H1 (cell line): ENCODE data around the gene ACOT7. TPM values are rescaled to one million over a fixed set of nuclear protein-coding genes. Genes with fewer than 3 reads are reported as not detected.

Experiments
- CTCF ChIA-PET: fragments of 300-600 bp; sonication (Branson Sonifier 250); formaldehyde crosslinking; loops from one replicate; lab custom pipeline; 2021; ENCODE audit not compliant: partially characterized antibody; lab: Charles Lee
- POLR2A ChIA-PET: fragments of 300-600 bp; sonication (Branson Sonifier 250); formaldehyde crosslinking; loops from one replicate; lab custom pipeline; 2021; ENCODE audit warnings: inconsistent platforms; ENCODE audit not compliant: partially characterized antibody; lab: Charles Lee
- DNase-seq, 2 experiments: peaks; one replicate each; pipeline versions ENCODE4 v3.0.0 to v3.0.0-alpha.2; 2010 to 2022; ENCODE audit warnings: low spot score in 2 of 2, low read depth in 1 of 2, mixed read lengths in 1 of 2
- FAIRE-seq: peaks from 2 replicates; lab custom pipeline; 2011; peaks lifted over from hg19 to GRCh38; lab: Jason Lieb, UNC
- H2AFZ ChIP-seq: 2 replicates; pipeline ENCODE4 v1.8.1; 2012; ENCODE audit warnings: low read length, inconsistent platforms
- H2AK5ac ChIP-seq: 2 replicates; pipeline ENCODE4 v1.6.1; 2013; ENCODE audit warnings: low read depth, low read length
- H2BK120ac ChIP-seq: replicated peaks from 2 replicates; pipeline ENCODE3; 2013; ENCODE audit warnings: low read depth, low read length, inconsistent platforms
- H2BK12ac ChIP-seq: 2 replicates; pipeline ENCODE4 v1.6.1; 2013; ENCODE audit warnings: low read depth, low read length
- H2BK15ac ChIP-seq: 2 replicates; pipeline ENCODE4 v1.6.1; 2013; ENCODE audit warnings: low read length
- H2BK20ac ChIP-seq: 2 replicates; pipeline ENCODE4 v1.6.1; 2013; ENCODE audit warnings: low read length
- H2BK5ac ChIP-seq: 2 replicates; pipeline ENCODE4 v1.6.1; 2013; ENCODE audit warnings: low read depth, low read length
- H3K14ac ChIP-seq: 2 replicates; pipeline ENCODE4 v1.6.1; 2013; ENCODE audit warnings: inconsistent platforms; ENCODE audit not compliant: insufficient read length
- H3K18ac ChIP-seq: 2 replicates; pipeline ENCODE4 v1.6.1; 2013; ENCODE audit warnings: low read length; ENCODE audit errors: extremely low read depth
- H3K23ac ChIP-seq: 2 replicates; pipeline ENCODE4 v1.6.1; 2013; ENCODE audit warnings: inconsistent platforms; ENCODE audit not compliant: insufficient read length
- H3K23me2 ChIP-seq: 2 replicates; pipeline ENCODE4 v1.6.1; 2013; ENCODE audit warnings: low read depth, low read length
- H3K27ac ChIP-seq: 2 replicates; pipeline ENCODE4 v1.6.1; 2011; ENCODE audit warnings: low read depth, low read length, inconsistent platforms
- H3K27me3 ChIP-seq, 4 experiments: replicated peaks in 1 of 4; 1 replicate in 1 of 4; 2 replicates in 3 of 4; pipeline versions ENCODE4 v1.6.1 to v1.8.1; 2011 to 2013; ENCODE audit warnings: low read length in 3 of 4, mild to moderate bottlenecking in 3 of 4, inconsistent platforms in 2 of 4, mixed read lengths in 2 of 4, moderate library complexity in 1 of 4; ENCODE audit not compliant: control insufficient read depth in 3 of 4, insufficient read depth in 3 of 4; ENCODE audit errors: extremely low read depth in 1 of 4
- H3K36me3 ChIP-seq, 4 experiments: 2 replicates each; pipeline versions ENCODE4 v1.6.1 to v1.8.1; 2011 to 2013; ENCODE audit warnings: mild to moderate bottlenecking in 4 of 4, low read length in 3 of 4, moderate library complexity in 2 of 4, control low read depth in 1 of 4, inconsistent platforms in 1 of 4; ENCODE audit not compliant: insufficient read depth in 4 of 4, control insufficient read depth in 2 of 4
- H3K4ac ChIP-seq: replicated peaks from 2 replicates; pipeline ENCODE3; 2013; ENCODE audit warnings: low read length, low read depth, mixed read lengths, inconsistent platforms; ENCODE audit not compliant: insufficient read length
- H3K4me1 ChIP-seq, 4 experiments: replicated peaks in 1 of 4; 1 replicate in 1 of 4; 2 replicates in 3 of 4; pipeline versions ENCODE4 v1.6.1 to v1.8.1; 2011 to 2013; ENCODE audit warnings: low read length in 3 of 4, inconsistent platforms in 2 of 4, mixed read lengths in 1 of 4; ENCODE audit not compliant: insufficient read depth in 4 of 4, control insufficient read depth in 3 of 4
- H3K4me2 ChIP-seq, 2 experiments: 2 replicates each; pipeline versions ENCODE4 v1.6.1 to v1.8.1; 2011 to 2013; ENCODE audit warnings: low read depth in 2 of 2, low read length in 2 of 2, control low read depth in 1 of 2, inconsistent platforms in 1 of 2, mild to moderate bottlenecking in 1 of 2; ENCODE audit not compliant: insufficient read depth in 1 of 2
- H3K4me3 ChIP-seq, 4 experiments: fragments of 200-600, 300-600 bp in 1 of 4; sonication (generic), shearing (Covaris generic), sonication (Bioruptor Twin) in 1 of 4; 2 replicates each; pipeline versions ENCODE4 v1.5.1 to v1.8.1; 2011 to 2016; ENCODE audit warnings: low read length in 4 of 4, low read depth in 3 of 4, control low read depth in 2 of 4, inconsistent platforms in 2 of 4, mild to moderate bottlenecking in 2 of 4, mixed read lengths in 1 of 4, moderate library complexity in 1 of 4; ENCODE audit not compliant: insufficient read depth in 2 of 4; ENCODE audit errors: extremely low read depth in 1 of 4
- H3K56ac ChIP-seq: replicated peaks from 2 replicates; pipeline ENCODE3; 2013; ENCODE audit warnings: low read depth, mild to moderate bottlenecking, mixed read lengths, low read length, inconsistent platforms; ENCODE audit not compliant: insufficient read length
- H3K79me1 ChIP-seq: 2 replicates; pipeline ENCODE4 v1.6.1; 2013; ENCODE audit warnings: low read depth, low read length, control low read depth
- H3K79me2 ChIP-seq, 2 experiments: 2 replicates each; pipeline versions ENCODE4 v1.6.1 to v1.8.1; 2012 to 2013; ENCODE audit warnings: low read length in 2 of 2, mild to moderate bottlenecking in 2 of 2, inconsistent platforms in 1 of 2; ENCODE audit not compliant: insufficient read depth in 2 of 2, control insufficient read depth in 1 of 2
- H3K9ac ChIP-seq, 4 experiments: replicated peaks in 1 of 4; 1 replicate in 1 of 4; 2 replicates in 3 of 4; pipeline versions ENCODE4 v1.6.1 to v1.8.1; 2011 to 2013; ENCODE audit warnings: low read depth in 3 of 4, low read length in 3 of 4, control low read depth in 2 of 4, mild to moderate bottlenecking in 2 of 4, moderate library complexity in 2 of 4, inconsistent platforms in 1 of 4; ENCODE audit errors: extremely low read depth in 1 of 4
- H3K9me3 ChIP-seq, 2 experiments: 2 replicates each; pipeline versions ENCODE4 v1.6.1 to v1.8.1; 2012 to 2013; ENCODE audit warnings: mild to moderate bottlenecking in 2 of 2, moderate library complexity in 2 of 2, control low read depth in 1 of 2, inconsistent platforms in 1 of 2, low read depth in 1 of 2, low read length in 1 of 2, mixed read lengths in 1 of 2; ENCODE audit not compliant: insufficient read depth in 2 of 2
- H4K20me1 ChIP-seq, 2 experiments: replicated peaks in 1 of 2; 2 replicates each; pipeline versions ENCODE3 to v1.8.1; 2011 to 2013; ENCODE audit warnings: inconsistent platforms in 2 of 2, low read length in 2 of 2, mild to moderate bottlenecking in 1 of 2; ENCODE audit not compliant: insufficient read depth in 2 of 2, control insufficient read depth in 1 of 2
- H4K5ac ChIP-seq: 2 replicates; pipeline ENCODE4 v1.6.1; 2013; ENCODE audit warnings: low read length, low read depth, mixed read lengths, inconsistent platforms; ENCODE audit not compliant: insufficient read length
- H4K8ac ChIP-seq: 2 replicates; pipeline ENCODE4 v1.8.0; 2013; ENCODE audit warnings: mild to moderate bottlenecking, moderate library complexity, low read length, inconsistent platforms; ENCODE audit not compliant: insufficient read depth; ENCODE audit errors: extremely low read depth
- H4K91ac ChIP-seq: replicated peaks from 2 replicates; pipeline ENCODE3; 2013; ENCODE audit warnings: low read length, mixed read lengths, inconsistent platforms; ENCODE audit not compliant: insufficient read length
- BACH1 ChIP-seq: IDR thresholded peaks from 2 replicates; pipeline ENCODE4 v1.6.1; 2012; ENCODE audit warnings: low read length, improper control_type of control experiment
- CEBPB ChIP-seq: IDR thresholded peaks from 2 replicates; pipeline ENCODE4 v1.6.1; 2012; ENCODE audit warnings: low read depth, low read length
- FOSL1 ChIP-seq: IDR thresholded peaks from 2 replicates; pipeline ENCODE4 v1.6.1; 2011; ENCODE audit warnings: mild to moderate bottlenecking, low read depth, low read length, moderate library complexity; ENCODE audit not compliant: insufficient read depth
- JUND ChIP-seq: IDR thresholded peaks from 2 replicates; pipeline ENCODE4 v1.6.1; 2011; ENCODE audit warnings: mild to moderate bottlenecking, improper control_type of control experiment, low read length
- MAFK ChIP-seq: IDR thresholded peaks from 2 replicates; pipeline ENCODE4 v1.6.1; 2012; ENCODE audit warnings: low read depth, mild to moderate bottlenecking, improper control_type of control experiment, low read length
- NANOG ChIP-seq: IDR thresholded peaks from 2 replicates; pipeline ENCODE4 v1.6.1; 2011; ENCODE audit warnings: low read length, low read depth, mild to moderate bottlenecking, inconsistent platforms; ENCODE audit not compliant: insufficient read depth, poor library complexity, severe bottlenecking
- POLR2AphosphoS5 ChIP-seq: IDR thresholded peaks from 2 replicates; pipeline ENCODE4 v1.6.1; 2011; ENCODE audit warnings: low read depth, low read length
- TAF1 ChIP-seq: IDR thresholded peaks from 2 replicates; pipeline ENCODE4 v1.6.1; 2011; ENCODE audit warnings: mild to moderate bottlenecking, low read depth, low read length
- TCF12 ChIP-seq: IDR thresholded peaks from 2 replicates; pipeline ENCODE4 v1.6.1; 2011; ENCODE audit warnings: low read depth, mild to moderate bottlenecking, low read length
- WGBS, 2 experiments: shearing (Covaris generic) in 1 of 2; methylation state at CpG; one replicate each; pipeline versions ENCODE4 v1.1.6 to v1.1.7; 2013 to 2015; ENCODE audit warnings: low lambda C conversion rate in 2 of 2, mixed read lengths in 2 of 2, inconsistent platforms in 1 of 2, low coverage in 1 of 2, missing lambda C conversion rate in 1 of 2; ENCODE audit not compliant: insufficient replicate concordance in 2 of 2, insufficient coverage in 1 of 2, insufficient read length in 1 of 2; ENCODE audit errors: extremely low coverage in 1 of 2, missing lambda C conversion rate in 1 of 2; 5-methylcytosine and 5-hydroxymethylcytosine counted together
- polyA plus RNA-seq, 7 experiments: library from polyadenylated mRNA; depleted of rRNA in 3 of 7; stranded (reverse) in 5 of 7; unstranded in 2 of 7; fragments of >200 nt in 5 of 7; fragments of 200-250 nt in 2 of 7; gene quantifications; 1 replicate in 5 of 7; 2 replicates in 1 of 7; 4 replicates in 1 of 7; pipeline versions ENCODE4 v1.2.1 to v1.2.3, GENCODE V29; 2011 to 2013; ENCODE audit warnings: missing spikeins in 2 of 7, mixed read lengths in 2 of 7
- total RNA-seq: library from RNA; stranded (reverse); fragmentation: NEBNext Ultra II Directional; extraction: Animal tissue kit (Norgen Biotek cat#: 25700); gene quantifications from 2 replicates; pipeline ENCODE4 v1.2.1, GENCODE V29; 2021

The ACOT7 gene
- total and polyA plus RNA-seq, 2 of the 8 experiments (the other 6 are each of a cell fraction or from before 2014, with no cell fraction given), result 151 to 214 TPM

GRCh38 chr1:6239950-6240768 lies 153.4 kb downstream of the ACOT7 start:
- peak overlapping the region; percentile 52 to 87 for H3K4me2 ChIP-seq
- no peak overlapping the region for H3K23ac ChIP-seq
- 0 out of 2 replicates have a peak overlapping the region, but pooled peaks have one; percentile 20 for H2BK15ac ChIP-seq
- no peak overlapping the region for H3K14ac ChIP-seq
- peak overlapping the region in 3 of 4 experiments; percentile 17 to 24 (median 20); a peak in 3 of 7 replicates for H3K9ac ChIP-seq
- peak overlapping the region; percentile 91 for H3K18ac ChIP-seq
- H3K27me3 ChIP-seq, result peaks cover 2 to 9% (median 7%) of the 10 kb centered on the region in 4 experiments; a peak in 5 of 7 replicates
- H3K79me1 ChIP-seq, result no peaks in the 10 kb centered on the region
- peaks cover 3% of the 10 kb centered on the region in 2 experiments for H3K79me2 ChIP-seq
- H3K36me3 ChIP-seq, result no peaks in the 10 kb centered on the region
- peak overlapping the region; percentile 63 for H3K4ac ChIP-seq
- peak; percentile 7 for FAIRE-seq
- peak overlapping the region; percentile 95 for H2BK12ac ChIP-seq
- no peak overlapping the region for H2AFZ ChIP-seq
- no peak for DNase-seq
- no peak overlapping the region for H2AK5ac ChIP-seq
- peak overlapping the region; percentile 59 for H3K27ac ChIP-seq
- 0 out of 2 replicates have a peak overlapping the region, but pooled peaks have one; percentile 4 for H4K8ac ChIP-seq
- 13% methylated on average over 16 of the region's 17 CpGs; no CpG with 5 or more reads in 1 of the 2 experiments for WGBS, 2 experiments
- H4K20me1 ChIP-seq, result no peaks in the 10 kb centered on the region
- H2BK20ac ChIP-seq, result peak overlapping the region; percentile 93
- peak overlapping the region; percentile 81 for H3K56ac ChIP-seq
- H3K9me3 ChIP-seq, result no peaks in the 10 kb centered on the region
- POLR2A ChIA-PET, result interaction anchor here (0.6 to 6.9 kb wide), 21 partner anchors 9 to 247 kb away, joined by 3 to 78 read pairs (median 3); partner anchors contain the start of gene RNF207
- H4K91ac ChIP-seq, result peak overlapping the region; percentile 86
- H4K5ac ChIP-seq, result peak overlapping the region; percentile 91
- no peak for TF ChIP-seq FOSL1
- TF ChIP-seq POLR2AphosphoS5, result no peak
- TF ChIP-seq TAF1, result peak; percentile 16; the same call in 1 of the 2 replicates
- no peak for TF ChIP-seq NANOG
- TF ChIP-seq TCF12, result 0 out of 2 replicates have a peak, but pooled peaks have one; percentile 21
- TF ChIP-seq MAFK, result peak; percentile 62; the same call in 1 of the 2 replicates
- TF ChIP-seq CEBPB, result peak; percentile 49; the same call in 1 of the 2 replicates
- TF ChIP-seq JUND, result peak; percentile 46; the same call in 1 of the 2 replicates
- peak; percentile 64 for TF ChIP-seq BACH1
- TF ChIP-seq, all 59 proteins: peak for 6
- Histone ChIP-seq H2BK5ac (peak overlapping the region; percentile 84), H3K4me1 (peaks cover 18 to 50% (median 33%) of the 10 kb centered on the region in 4 experiments), H2BK120ac (peak overlapping the region; percentile 84), H3K23me2 (peaks cover 14% of the 10 kb centered on the region; the same call in 1 of the 2 replicates), H3K4me3 (peak overlapping the region in 2 of 4 experiments; percentile 10 to 91; a peak in 4 of 8 replicates)
- CTCF ChIA-PET, result interaction anchor here (0.7 to 19.1 kb wide), 17 partner anchors 7 to 214 kb away, joined by 3 to 353 read pairs (median 4); partner anchors contain the start of genes RNF207 and RPL22
